Dermis blood vessel endothelial cell (primary cell): Measurements from ENCODE around the gene LURAP1L. TPM values are rescaled to one million over a fixed set of nuclear protein-coding genes. Genes with fewer than 3 reads are reported as not detected.
"Not testable (repeated sequence)": the region's sequence is repeated elsewhere in the genome, so short reads cannot be mapped to it uniquely, and the experiment has no call there.

Experiments
- DNase-seq: peaks from one replicate; pipeline ENCODE4 v3.0.0; 2010
- total RNA-seq: library from RNA; depleted of rRNA; stranded (reverse); fragments of >200 nt; gene quantifications from 2 replicates; pipeline ENCODE4 v1.2.3, GENCODE V29; 2014

Gene LURAP1L
- total RNA-seq, 1 donor from 2014 or later: 2.7 TPM

DNA sequence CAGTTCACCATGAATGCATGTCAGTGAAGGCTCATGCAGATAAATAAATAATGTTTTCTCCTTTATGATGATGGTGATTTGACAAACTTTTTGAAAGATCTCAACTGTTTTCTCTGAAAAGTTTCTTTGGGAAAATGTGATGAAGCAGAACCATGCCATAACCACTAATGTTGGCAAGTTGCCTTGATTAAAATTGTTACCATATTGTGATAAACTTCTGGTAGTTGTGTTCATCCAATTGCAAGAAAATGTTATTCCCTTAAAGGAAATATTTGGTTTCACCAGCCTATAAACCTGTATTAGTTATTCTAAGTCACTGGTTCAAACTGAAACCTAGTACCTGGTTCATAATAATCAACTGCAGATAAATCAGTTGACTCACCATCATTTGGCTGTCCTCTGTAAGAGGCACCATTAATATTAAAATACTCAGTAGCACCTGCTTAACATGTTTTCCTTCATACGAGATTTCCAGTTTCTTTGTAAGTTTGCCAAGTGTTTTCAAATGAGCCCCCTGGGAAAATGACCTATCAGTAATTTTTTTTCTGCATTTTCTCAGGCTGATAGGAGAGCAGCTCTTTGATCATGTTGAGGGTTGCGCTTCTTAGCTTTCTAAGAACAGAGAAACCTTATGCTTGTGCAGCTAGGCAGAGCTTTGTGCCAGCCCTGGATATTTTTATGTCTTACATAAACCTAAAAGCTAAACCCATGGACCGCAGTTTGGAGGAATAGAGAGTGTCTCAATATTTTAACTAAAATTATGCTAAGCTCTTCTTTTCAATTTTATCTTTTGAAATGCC lies 88.0 kb downstream of the LURAP1L start:
- no peak for DNase-seq

GRCh38 chr9:12863618-12864017 lies 88.8 kb downstream of the LURAP1L start:
- DNase-seq: no peak

GRCh38 chr9:12865380-12865779 lies 90.6 kb downstream of the LURAP1L start:
- not testable (repeated sequence) for DNase-seq

Other genes starting within 250 kb of the LURAP1L start
- 0.23 and 0.85 TPM in 2 replicates for gene TYRP1, start 81.6 kb upstream of the LURAP1L start, total RNA-seq